Osteoblast (primary cell): ENCODE data around the gene KRTAP3-1. TPM values are rescaled to one million over a fixed set of nuclear protein-coding genes. Genes with fewer than 3 reads are reported as not detected.

Experiments used
- DNase-seq: peaks from one replicate; pipeline ENCODE4 v3.0.0; 2011; ENCODE audit warnings: low spot score, mixed read lengths; ENCODE audit not compliant: insufficient read length; ENCODE audit errors: missing footprints
- H2AFZ ChIP-seq: 2 replicates; pipeline ENCODE4 v1.6.0; 2011; ENCODE audit warnings: mild to moderate bottlenecking, low read length
- H3K27ac ChIP-seq: 2 replicates; pipeline ENCODE4 v1.5.1; 2011; ENCODE audit warnings: mild to moderate bottlenecking, low read depth, low read length, moderate library complexity
- H3K27me3 ChIP-seq: 2 replicates; pipeline ENCODE4 v1.6.0; 2012; ENCODE audit warnings: mild to moderate bottlenecking, control low read depth, inconsistent platforms, low read length, moderate library complexity; ENCODE audit not compliant: insufficient read depth
- H3K36me3 ChIP-seq: 2 replicates; pipeline ENCODE4 v1.5.1; 2011; ENCODE audit warnings: mild to moderate bottlenecking, low read length, control low read depth, moderate library complexity; ENCODE audit not compliant: insufficient read depth
- H3K4me1 ChIP-seq: 2 replicates; pipeline ENCODE4 v1.5.1; 2011; ENCODE audit warnings: mild to moderate bottlenecking, low read length, control low read depth, moderate library complexity; ENCODE audit not compliant: insufficient read depth
- H3K4me2 ChIP-seq: 2 replicates; pipeline ENCODE4 v1.6.0; 2011; ENCODE audit warnings: mild to moderate bottlenecking, low read length; ENCODE audit not compliant: insufficient read depth
- H3K4me3 ChIP-seq: fragments of 200-600 bp; sonication (generic); 3 replicates; pipeline ENCODE4 v1.5.1; 2012; ENCODE audit warnings: mild to moderate bottlenecking, low read length, inconsistent platforms; ENCODE audit not compliant: insufficient read depth
- H3K79me2 ChIP-seq: 2 replicates; pipeline ENCODE4 v1.6.0; 2012; ENCODE audit warnings: mild to moderate bottlenecking, low read length, control low read depth, inconsistent platforms; ENCODE audit not compliant: insufficient read depth
- H3K9me3 ChIP-seq: 2 replicates; pipeline ENCODE4 v1.5.1; 2011; ENCODE audit warnings: low read depth, low read length, control low read depth
- H4K20me1 ChIP-seq: 2 replicates; pipeline ENCODE4 v1.6.0; 2012; ENCODE audit warnings: mild to moderate bottlenecking, low read length, control low read depth; ENCODE audit not compliant: insufficient read depth
- CTCF ChIP-seq: IDR thresholded peaks from 2 replicates; pipeline ENCODE4 v1.5.1; 2011; ENCODE audit warnings: mild to moderate bottlenecking, low read depth, low read length, moderate library complexity; ENCODE audit errors: extremely low read depth
- total RNA-seq: library from RNA; depleted of rRNA; stranded (reverse); fragments of >200 nt; gene quantifications from 2 replicates; pipeline ENCODE4 v1.2.3, GENCODE V29; 2012

KRTAP3-1 gene
- total RNA-seq, 1 donor: not detected

GRCh38 chr17:40975516-40975915, 33.4 kb downstream of the KRTAP3-1 start:
- DNase-seq: no peak
- no peaks in the 10 kb centered on the region for H3K36me3 ChIP-seq
- H4K20me1 ChIP-seq: no peaks in the 10 kb centered on the region
- no peak for TF ChIP-seq CTCF
- H3K27ac ChIP-seq: no peak overlapping the region
- no peak overlapping the region for H3K4me2 ChIP-seq
- H3K27me3 ChIP-seq: no peaks in the 10 kb centered on the region
- H3K4me3 ChIP-seq: no peak overlapping the region
- H2AFZ ChIP-seq: no peak overlapping the region
- H3K79me2 ChIP-seq: no peaks in the 10 kb centered on the region
- H3K4me1 ChIP-seq: peaks cover 3% of the 10 kb centered on the region
- no peaks in the 10 kb centered on the region for H3K9me3 ChIP-seq

- no peaks in the 10 kb centered on the region for H3K27me3 ChIP-seq
- H2AFZ ChIP-seq: no peak overlapping the region
- DNase-seq: no peak
Observed at GRCh38 chr17:40974366-40974765, 34.6 kb downstream of the KRTAP3-1 start.

GRCh38 chr17:40967582-40967981, 41.3 kb downstream of the KRTAP3-1 start:
- no peaks in the 10 kb centered on the region for H3K4me1 ChIP-seq
- no peak for DNase-seq
- H3K4me2 ChIP-seq: no peak overlapping the region
- no peaks in the 10 kb centered on the region for H4K20me1 ChIP-seq
- H2AFZ ChIP-seq: no peak overlapping the region
- H3K79me2 ChIP-seq: no peaks in the 10 kb centered on the region
- H3K9me3 ChIP-seq: no peaks in the 10 kb centered on the region
- H3K4me3 ChIP-seq: no peak overlapping the region
- H3K27ac ChIP-seq: no peak overlapping the region
- no peak for TF ChIP-seq CTCF
- no peaks in the 10 kb centered on the region for H3K36me3 ChIP-seq
- no peaks in the 10 kb centered on the region for H3K27me3 ChIP-seq

More at GRCh38 chr17:40974366-40974765, 34.6 kb downstream of the KRTAP3-1 start:
- Histone ChIP-seq H3K4me2 (no peak overlapping the region), H4K20me1 (no peaks in the 10 kb centered on the region), H3K4me3 (no peak overlapping the region), H3K36me3 (no peaks in the 10 kb centered on the region), H3K4me1 (no peaks in the 10 kb centered on the region), H3K9me3 (no peaks in the 10 kb centered on the region), H3K79me2 (no peaks in the 10 kb centered on the region), H3K27ac (no peak overlapping the region)
- TF ChIP-seq CTCF: no peak

- H2AFZ ChIP-seq: no peak within 1 kb of the TSS
- H3K79me2 ChIP-seq: no peaks in the 10 kb centered on the region
- no peak within 1 kb of the TSS for H3K4me3 ChIP-seq
Observed at GRCh38 chr17:40966848-40967247, 42.1 kb downstream of the KRTAP3-1 start, which contains the start of gene KRT39. KRT39 (minus strand) TSS chr17:40966948; CDS start chr17:40966856, 92 bp downstream.

More at GRCh38 chr17:40966848-40967247, 42.1 kb downstream of the KRTAP3-1 start, which contains the start of gene KRT39:
- Histone ChIP-seq H4K20me1 (no peaks in the 10 kb centered on the region), H3K4me2 (no peak within 1 kb of the TSS), H3K27ac (no peak within 1 kb of the TSS), H3K27me3 (no peaks in the 10 kb centered on the region), H3K36me3 (no peaks in the 10 kb centered on the region), H3K9me3 (no peaks in the 10 kb centered on the region), H3K4me1 (no peaks in the 10 kb centered on the region)
- no peak for DNase-seq
- no peak for TF ChIP-seq CTCF
